ENCODE measurements around the gene PDGFB.
"Not testable (repeated sequence)": the region's sequence is repeated elsewhere in the genome, so short reads cannot be mapped to it uniquely, and the experiment has no call there.

Gene PDGFB

DNA sequence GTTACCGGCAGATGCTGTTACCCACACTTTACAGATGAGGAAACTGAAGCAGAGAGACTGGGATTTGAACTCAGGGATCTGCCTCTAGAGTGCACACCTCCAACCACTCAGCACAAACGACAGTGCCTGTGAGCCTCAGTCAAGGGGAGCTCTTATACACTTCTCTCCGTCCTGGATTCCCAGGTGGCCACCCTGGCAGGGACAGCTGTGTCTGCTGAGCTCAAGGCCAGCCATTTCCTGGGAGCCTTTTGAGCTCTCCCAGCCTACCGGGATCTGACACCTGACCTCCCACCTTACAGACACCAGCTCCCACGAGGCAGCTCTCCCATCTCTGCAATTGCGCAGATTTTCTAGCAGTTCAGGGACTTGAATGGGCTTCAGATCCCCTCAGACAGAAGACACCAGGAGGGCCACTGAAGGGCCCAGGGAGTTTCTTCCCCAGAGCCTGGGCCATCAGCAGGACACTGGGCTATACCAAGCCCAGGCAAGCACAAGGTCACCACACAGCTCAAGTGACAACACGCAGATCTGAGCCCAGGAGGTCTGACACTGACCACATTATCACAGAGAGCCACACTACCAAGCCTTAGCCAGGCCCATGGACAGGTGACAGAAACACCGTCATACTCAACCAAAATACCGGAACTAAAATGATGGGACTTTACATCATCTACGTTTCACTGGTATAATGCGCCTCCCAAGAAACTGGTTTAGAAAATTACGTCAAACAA is 17.1 kb downstream of the PDGFB start:
- no peak for DNase-seq (ENCODE audit: low read depth in 2 of 2)

DNA sequence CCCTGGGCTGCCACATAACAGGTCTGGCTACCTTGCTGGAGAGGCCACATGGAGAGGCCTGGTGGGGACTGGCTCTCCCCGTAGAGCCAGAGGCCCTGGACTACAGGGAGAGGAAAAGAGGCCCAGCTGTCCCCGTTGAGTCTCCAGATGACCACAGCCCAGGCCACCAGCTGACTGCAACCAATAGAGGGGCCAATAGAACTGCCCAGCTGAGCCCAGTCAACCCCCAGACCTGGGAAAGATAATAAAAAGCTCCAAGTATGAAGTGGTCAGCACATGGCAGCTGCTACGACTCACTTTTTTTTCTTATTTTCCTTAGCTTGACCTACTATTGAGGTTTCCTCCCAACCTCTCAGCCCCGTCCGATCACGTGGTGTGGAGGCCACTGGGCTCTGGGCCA is 18.4 kb downstream of the PDGFB start:
- no peak for DNase-seq (ENCODE audit: low read depth in 2 of 2)

DNA sequence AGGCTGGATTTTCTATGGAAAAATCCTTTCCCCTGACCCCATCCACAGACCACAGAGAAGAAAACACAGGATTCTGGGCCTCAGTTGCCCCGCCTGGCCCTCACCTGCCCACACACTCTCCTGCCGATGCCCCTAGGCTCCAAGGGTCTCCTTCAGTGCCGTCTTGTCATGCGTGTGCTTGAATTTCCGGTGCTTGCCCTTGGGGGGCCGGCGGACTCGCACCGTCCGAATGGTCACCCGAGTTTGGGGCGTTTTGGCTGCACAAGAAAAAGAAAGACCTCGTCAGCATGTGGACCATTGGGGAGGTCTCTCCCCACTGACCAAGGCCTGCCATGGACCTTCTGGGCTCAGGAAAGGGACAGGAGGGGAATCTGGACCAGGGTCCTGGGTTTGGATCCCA is 19.2 kb downstream of the PDGFB start:
- DNase-seq (ENCODE audit: low read depth in 2 of 2), result no peak

DNA sequence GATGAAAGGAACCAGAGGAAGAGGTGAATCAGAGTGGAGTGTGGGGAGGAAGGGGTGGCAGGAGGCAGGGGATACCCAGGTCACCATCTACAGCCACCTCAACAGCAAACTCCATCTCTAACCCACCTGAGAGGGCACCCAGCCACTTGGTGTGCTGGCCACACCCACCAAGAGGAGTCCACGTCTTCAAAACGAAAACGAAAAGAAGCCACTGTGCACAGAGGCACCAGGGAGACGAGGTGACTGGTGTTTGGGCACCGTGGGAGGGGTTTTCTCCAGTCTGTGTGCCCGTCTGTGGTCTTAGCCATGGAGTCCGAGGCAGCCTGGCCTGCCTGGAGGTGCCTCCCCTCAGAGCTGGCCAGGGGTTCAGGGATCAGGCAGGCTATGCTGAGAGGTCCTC is 20.2 kb downstream of the PDGFB start:
- DNase-seq (ENCODE audit: low read depth in 2 of 2), result no peak

DNA sequence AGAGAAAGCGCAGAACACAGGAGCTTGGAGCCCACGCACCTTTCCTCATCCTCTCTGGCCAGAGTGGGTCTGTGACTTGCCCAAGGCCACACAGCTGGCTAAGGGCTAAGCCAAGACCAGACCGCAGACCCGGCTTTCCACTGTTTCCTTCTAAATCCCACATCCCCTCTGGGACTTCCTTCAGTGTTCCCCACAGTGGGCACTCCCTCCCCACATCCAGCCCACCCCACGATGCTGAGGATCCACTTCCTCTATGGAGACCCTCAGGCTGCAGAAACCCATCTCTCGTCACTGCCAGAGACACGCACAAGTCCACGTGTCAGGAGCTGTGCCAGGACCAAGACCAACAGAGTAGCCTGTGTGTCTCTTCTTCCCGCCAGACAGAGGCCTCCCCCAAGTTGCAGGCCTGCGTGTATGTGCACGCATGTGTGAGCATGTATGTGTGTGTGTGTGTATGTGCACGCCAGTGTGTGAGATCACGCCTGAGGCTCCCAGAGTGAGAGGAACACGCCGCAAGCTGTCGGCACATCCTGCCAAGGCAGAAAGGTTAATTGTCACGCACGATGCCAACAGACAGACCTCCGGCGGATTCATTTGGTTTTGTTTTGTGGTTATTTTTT is 21.6 kb downstream of the PDGFB start:
- no peak for DNase-seq (ENCODE audit: low read depth in 2 of 2)

DNA sequence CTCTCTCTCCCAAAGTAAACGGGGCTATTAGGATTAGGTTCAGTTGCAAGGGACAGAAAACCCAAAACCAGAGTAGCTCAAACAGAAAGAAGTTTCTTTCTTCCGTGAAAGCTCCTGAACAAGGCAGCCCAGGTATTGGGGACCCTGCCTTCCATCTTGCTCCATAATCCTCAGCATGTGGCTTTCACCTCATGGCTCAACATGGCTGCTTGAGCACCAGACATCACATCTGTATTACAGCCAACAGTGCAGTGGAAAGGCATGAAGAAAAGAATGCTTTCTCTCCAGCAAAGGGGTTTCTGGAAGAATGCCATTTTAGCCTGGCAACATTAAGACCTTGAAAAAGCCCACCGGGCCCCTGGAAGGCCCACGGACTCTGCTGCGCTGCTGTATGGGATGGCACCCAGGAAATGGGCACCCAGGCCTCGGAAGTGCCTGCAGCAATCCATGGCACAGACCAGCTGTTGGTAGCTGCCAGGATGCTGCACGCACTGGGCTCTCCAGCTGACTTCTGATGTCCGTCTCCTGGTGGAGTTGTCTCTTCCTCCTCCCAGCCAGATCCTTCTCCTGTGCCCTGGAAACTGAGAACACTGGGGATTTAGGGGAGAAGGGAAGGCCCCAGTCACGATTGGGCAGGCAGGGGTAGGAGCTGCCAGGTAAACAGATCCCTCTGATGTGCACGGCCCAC is 22.6 kb downstream of the PDGFB start:
- DNase-seq (ENCODE audit: low read depth in 2 of 2), result no peak

DNA sequence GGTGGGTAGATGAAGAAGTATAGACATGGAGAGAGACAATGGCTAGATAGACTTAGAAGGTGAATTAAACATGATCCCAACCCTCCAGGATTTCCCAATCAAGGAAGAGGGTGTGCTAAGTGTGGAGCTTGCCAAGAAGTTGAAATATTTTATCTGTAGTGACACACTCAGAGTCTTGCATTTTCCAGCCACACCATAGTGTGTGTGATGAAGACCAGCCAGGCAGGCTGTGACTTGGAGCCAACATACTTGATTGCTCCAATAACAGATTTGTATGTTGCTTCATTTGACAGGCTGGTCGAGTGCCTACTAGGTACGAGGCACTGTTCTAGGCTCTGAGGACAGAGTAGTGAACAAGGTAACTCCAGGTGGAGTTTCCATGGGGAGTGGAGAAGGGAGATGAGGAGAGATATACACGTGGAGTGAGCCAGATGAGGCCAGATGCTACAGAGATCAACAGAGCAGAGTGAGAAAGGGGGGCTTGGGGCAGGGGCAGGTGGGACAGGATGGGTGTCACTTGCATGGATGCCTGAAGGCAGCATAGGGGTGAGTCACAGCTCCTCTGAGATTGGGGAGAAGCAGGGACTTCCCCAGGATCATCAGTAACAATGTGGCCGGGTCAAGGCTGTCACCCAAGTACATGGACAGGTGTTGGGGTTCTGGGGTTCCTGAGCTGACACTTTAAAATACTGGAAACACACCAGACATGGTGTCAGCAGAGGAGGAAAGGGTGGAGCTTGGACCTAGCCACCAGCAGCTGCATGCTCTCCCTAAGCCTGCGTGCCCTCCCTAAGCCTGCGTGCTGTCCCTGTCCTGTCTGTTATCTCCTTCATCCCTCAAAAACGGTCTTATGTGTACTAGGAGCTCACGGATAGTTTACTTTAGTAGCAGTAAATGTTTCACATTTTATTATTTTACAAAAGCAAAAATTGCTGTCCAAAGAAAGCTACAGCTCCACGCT is 23.6 kb downstream of the PDGFB start:
- no peak for DNase-seq (ENCODE audit: low read depth in 2 of 2)

DNA sequence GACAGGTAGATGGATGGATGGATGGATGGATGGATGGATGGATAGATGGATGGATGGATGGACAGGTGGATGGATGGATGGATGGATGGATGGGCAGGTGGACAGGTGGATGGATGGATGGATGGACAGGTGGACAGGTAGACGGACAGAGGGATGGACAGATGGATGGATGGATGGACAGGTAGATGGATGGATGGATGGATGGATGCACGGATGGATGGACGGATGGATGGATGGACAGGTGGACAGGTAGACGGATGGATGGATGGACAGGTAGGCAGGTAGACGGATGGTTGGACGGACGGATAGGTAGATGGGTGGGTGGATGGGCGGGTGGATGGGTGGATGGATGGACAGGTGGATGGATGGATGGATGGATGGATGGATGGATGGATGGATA is 24.3 kb downstream of the PDGFB start:
- DNase-seq (ENCODE audit: low read depth in 2 of 2), result no peak

DNA sequence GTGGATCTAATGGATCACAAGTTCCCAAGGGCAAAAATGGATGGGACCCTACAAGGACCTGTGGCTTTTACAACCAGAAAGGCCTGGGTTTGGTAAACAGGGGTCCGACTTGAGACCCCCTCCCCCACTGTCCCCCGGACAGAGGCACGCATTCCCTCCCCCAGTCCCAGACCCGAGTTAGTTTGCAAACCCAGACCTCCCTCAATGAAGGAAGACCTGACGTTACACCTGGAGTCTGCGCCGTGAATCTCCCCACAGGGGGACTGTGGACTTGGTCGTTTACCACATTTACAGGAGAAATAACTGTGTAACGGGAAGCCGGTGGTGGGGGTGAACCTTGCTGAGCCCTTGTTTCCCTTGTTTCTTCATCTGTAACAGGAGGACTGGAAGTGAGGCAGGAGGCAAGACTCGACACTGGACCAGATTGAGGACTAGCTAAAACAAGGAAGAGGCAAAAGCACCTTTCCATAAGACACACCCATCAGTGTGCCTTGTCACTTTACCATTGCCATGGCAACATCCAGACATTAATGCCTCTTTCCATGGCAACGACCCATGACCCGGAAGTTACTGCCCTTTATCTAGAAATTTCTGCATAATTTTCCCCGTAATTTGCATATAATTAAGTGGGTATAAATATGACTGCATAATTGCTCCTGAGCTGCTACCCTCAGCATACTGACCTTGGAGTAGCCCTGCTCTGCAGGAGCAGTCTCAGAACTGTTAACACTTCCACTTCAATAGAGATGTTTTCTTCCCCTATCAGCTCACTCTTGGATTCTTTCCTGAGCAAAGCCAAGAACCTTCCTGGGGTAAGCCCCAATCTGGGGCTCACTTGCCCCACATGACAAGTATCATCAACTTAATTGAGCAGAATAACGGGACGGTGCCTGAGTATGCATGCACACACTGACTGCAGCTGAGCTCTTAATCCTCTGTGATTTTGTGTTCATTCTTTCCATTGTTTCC is 25.4 kb downstream of the PDGFB start:
- no peak for DNase-seq (ENCODE audit: low read depth in 2 of 2)

DNA sequence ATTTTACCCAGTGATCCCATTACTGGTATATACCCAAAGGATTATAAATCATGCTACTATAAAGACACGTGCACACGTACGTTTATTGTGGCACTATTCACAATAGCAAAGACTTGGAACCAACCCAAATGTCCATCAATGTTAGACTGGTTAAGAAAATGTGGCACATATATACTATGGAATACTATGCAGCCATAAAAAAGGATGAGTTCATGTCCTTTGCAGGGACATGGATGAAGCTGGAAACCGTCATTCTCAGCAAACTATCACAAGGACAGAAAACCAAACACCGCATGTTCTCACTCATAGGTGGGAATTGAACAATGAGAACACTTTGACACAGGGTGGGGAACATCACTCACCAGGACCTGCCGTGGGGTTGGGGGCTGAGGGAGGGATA is 26.4 kb downstream of the PDGFB start:
- not testable (repeated sequence) for DNase-seq (ENCODE audit: low read depth in 2 of 2)

DNA sequence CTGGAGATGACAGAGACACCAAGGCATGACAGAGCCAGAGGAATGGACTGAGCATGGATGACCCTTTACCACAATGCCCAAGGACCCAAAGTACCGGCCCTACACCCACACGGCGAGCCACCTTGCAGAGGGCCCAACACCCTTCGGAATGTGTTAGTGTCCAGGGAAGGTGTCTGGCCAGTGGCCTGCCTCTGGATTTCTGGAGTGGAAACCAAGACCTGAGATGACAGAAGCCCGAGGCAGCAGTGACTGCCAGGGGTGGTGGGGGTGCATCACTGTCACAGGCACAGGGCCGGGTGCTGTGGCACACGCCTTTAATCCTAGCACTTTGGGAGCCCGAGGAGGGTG is 28.7 kb downstream of the PDGFB start:
- DNase-seq (ENCODE audit: low read depth in 2 of 2), result no peak

DNA sequence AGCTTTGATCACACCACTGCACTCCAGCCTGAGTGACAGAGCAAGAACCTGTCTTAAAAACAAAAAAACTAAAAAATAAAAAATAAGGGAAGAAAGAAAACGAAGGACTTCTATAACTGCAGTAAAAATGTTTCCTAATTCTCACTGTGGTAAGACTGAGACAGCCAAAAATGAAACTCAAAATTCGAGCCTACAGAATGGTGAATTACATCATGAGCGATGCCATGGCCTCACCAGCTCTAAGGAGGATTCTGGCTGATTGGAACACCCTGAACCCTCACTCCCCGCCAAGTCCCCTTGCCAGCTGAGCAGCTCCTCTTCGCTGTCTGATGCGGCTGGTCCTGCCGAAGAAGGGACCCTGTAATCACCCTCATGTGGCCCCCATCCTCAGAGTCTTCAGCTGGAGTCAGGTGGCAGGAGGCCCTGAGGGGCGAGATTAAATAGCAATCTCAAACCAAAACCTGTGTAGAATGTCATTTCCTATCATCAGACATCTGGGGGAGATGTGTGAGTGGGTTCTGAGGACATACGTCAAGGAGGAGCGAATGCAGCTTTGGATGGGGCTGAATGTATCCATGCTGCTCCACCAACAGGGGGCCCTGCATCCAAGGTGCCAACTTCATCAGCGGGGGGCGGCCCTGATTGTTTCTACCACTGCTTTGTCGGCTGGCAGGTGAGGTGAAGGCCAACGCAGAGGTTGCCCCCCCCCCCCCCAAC is 29.2 kb downstream of the PDGFB start:
- no peak for DNase-seq (ENCODE audit: low read depth in 2 of 2)

DNA sequence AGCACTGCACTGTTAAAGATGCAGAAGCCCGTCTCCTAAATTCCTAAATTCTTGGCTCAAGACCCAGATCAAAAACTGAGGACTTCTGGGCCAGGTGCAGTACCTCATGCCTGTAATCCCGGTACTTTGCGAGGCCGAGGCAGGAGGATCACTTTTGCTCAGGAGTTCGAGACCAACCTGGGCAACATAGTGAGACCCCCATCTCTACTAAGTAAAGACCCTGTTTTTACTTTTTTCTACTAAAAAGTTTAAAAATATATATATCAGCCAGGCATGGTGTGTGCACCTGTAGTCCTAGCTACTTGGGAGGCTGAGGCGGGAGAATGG is 29.7 kb downstream of the PDGFB start:
- no peak for DNase-seq (ENCODE audit: low read depth in 2 of 2)

DNA sequence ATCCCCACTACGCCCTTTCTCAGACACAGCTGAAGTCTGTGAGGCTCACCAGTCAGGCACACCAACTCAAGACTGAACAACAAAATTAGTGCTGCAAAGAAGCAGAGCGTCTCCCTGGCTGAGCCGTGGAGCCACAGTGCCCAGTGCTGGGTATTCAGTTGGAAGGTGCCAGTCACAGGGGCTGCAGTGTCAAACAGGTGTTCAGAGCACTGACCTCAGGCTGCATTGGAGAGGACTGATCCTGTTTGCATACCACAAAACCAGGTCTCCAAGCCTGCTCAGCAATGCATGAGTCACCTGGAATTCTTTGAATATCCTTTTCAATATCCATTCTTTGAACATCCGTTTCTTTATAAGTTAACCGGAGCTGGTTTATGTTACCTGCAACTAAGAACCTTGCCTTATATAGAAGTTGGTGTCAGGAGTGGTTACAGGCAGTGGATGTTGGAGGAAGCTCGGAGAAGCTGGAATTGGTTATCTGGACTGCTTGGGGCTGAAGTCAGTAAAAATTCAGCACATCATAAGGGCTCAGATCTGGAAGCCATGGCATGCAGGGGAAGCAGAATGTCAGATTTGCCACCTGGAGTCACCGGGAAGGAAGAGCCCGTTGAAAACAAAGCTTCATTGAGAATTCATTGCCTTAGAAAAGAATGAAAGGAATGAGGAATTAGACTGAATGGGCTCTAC is 30.3 kb downstream of the PDGFB start:
- DNase-seq (ENCODE audit: low read depth in 2 of 2), result no peak

DNA sequence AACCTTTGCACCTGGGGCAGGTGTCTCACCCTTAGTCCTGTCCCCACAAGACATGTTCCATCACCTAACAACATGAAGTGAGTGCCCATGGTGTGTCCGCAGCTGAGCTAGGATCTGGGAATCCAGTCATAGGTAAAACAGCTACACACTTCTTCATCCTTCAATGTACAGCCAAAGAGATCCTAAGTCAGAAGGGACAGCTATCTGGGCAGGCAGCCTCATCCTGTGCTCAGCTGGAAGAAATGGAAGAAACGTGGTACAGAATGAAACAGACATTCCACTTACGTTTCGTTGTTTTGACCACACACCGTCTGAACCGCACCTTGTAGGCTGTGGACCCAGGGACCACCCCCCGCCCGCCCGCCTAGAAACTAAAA is 30.8 kb downstream of the PDGFB start:
- DNase-seq (ENCODE audit: low read depth in 2 of 2), result no peak

DNA sequence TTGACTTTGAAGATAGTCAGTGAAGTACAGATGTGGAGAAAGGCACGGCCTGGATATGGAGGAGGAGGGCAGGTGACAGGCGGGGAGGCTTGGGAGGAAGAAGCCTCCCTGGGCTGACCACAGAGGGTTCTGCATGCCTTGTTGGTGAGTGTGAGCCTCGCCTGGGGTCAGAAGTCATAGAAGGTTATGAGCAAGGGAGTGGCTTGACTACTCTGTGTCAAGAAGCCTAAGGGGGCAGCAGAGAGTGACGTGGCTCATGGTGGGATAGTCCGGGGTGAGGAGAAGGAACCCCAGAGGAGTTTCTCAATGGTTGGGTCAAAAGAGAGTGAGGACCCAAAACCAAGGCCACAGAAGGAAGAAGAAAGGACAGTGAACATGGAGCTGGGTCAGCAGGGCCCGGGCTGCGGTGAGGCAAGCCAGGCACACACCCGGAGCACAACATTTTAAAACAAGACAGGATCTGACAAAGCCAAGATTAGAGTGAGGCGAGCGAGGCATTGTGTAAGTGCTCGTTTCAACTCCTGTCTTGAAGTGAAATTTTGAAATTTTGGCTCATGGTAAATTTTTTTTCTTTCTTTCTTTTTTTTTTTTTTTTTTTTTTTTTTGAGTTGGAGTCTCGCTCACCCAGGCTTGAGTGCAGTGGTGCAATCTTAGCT is 31.9 kb downstream of the PDGFB start:
- DNase-seq (ENCODE audit: low read depth in 2 of 2), result no peak

DNA sequence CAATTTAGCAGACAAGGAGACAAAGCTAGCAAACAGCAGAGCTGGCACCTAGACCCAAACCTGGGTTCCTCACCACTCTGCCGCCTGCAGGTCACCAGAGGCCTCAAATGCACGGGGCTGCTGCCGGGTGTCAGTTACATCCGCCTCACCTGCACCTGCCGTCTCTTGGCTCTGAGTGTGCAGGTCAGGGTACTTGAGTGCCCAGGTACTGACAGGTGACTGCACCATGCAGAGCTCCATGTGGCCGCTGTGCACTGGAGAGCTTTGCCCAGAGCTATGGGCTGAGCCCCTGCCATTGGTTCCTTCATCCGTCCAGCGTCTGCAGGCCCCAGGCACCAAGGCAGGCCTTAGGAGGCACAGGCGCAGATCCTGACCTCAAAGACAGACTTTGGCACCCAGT is 35.0 kb downstream of the PDGFB start:
- DNase-seq (ENCODE audit: low read depth in 2 of 2), result no peak

DNA sequence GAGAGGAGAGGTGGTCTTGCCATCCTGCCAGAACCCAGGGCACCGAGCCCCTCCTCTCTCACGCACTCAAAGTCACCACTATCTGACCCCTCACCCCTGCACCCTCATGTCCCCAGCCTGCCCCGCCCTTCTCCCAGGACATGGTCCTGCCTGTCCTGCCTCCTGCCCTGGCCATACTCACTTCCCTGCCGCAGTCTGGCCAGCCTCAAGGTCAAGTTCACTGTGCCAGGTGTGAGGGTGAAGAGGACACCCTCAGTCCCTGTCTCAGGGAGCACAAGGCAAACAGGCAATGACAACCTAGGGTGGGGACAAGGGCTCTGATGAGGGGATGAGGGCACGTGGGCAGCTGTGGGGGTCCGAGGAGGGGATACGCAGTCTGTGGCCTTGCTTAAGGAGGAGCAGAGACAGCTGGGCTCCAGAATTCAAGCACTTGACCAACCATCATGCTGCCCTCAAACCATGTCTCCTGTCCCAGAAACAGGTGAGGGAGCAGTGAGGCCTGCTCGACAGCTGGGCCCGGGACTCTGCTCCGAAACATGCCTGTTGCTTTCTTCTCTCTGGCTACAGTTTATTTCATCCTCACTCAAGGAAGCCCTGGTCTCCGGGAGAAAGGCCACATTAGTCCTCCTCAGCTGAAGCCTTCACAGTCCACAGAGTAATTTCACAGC is 36.6 kb downstream of the PDGFB start:
- DNase-seq (ENCODE audit: low read depth in 2 of 2), result no peak

Measured in stimulated activated CD8-positive, alpha-beta memory T cell treated with anti-CD3 and anti-CD28 coated beads, Interleukin-7, amount 100 ng/mL, for 1 hour (primary cell).